NOMO-1 (cell line): Measurements from ENCODE around the gene MRPL27.

Experiments
- DNase-seq, 2 experiments: peaks; one replicate each; lab custom pipeline; 2025; ENCODE audit not compliant: unreplicated experiment in 2 of 2; lab: John Stamatoyannopoulos, UW

Gene MRPL27

GRCh38 chr17:50319306-50320004 is 53.5 kb downstream of the MRPL27 start:
- DNase-seq, result no peak

GRCh38 chr17:50318501-50319285 is 54.3 kb downstream of the MRPL27 start:
- no peak for DNase-seq
